IPS DF 6.9 (cell line): ENCODE measurements around the gene CARMIL3.

ENCODE experiments used
- DNase-seq: peaks from one replicate; pipeline ENCODE4 v3.0.0-alpha.2; 2013; ENCODE audit warnings: low read depth, low spot score
- H3K27ac ChIP-seq: one replicate; pipeline ENCODE4 v1.5.1; 2013; ENCODE audit warnings: low read length, control low read depth
- H3K27me3 ChIP-seq: 2 replicates; pipeline ENCODE4 v1.6.1; 2013; ENCODE audit warnings: mild to moderate bottlenecking, low read length; ENCODE audit not compliant: control insufficient read depth, insufficient read depth
- H3K36me3 ChIP-seq: 2 replicates; pipeline ENCODE4 v1.6.1; 2013; ENCODE audit warnings: low read length; ENCODE audit not compliant: control insufficient read depth, insufficient read depth
- H3K4me1 ChIP-seq: 2 replicates; pipeline ENCODE4 v1.6.1; 2013; ENCODE audit warnings: low read length; ENCODE audit not compliant: control insufficient read depth, insufficient read depth
- H3K4me3 ChIP-seq: 2 replicates; pipeline ENCODE4 v1.5.1; 2013; ENCODE audit warnings: mild to moderate bottlenecking, low read length
- H3K9me3 ChIP-seq: 2 replicates; pipeline ENCODE4 v1.6.1; 2013; ENCODE audit warnings: low read length, inconsistent platforms; ENCODE audit not compliant: control insufficient read depth, insufficient read depth
- WGBS: extraction: QIAGEN DNeasy Blood & Tissue Kit; methylation state at CpG from one replicate; pipeline ENCODE4 v1.1.7; 2013; ENCODE audit warnings: mixed read lengths, missing lambda C conversion rate; ENCODE audit not compliant: insufficient read length, insufficient coverage; 5-methylcytosine and 5-hydroxymethylcytosine counted together

The CARMIL3 gene

GRCh38 chr14:24064091-24064795 lies 12.4 kb downstream of the CARMIL3 start:
- peaks cover 2% of the 10 kb centered on the region; the same call in 1 of the 2 replicates for H3K36me3 ChIP-seq
- H3K27me3 ChIP-seq, result no peaks in the 10 kb centered on the region
- H3K27ac ChIP-seq, result no peak overlapping the region
- WGBS, result no CpG with 5 or more reads among the region's 7 CpGs
- H3K4me1 ChIP-seq, result no peaks in the 10 kb centered on the region
- H3K9me3 ChIP-seq, result no peaks in the 10 kb centered on the region
- DNase-seq, result no peak
- no peak overlapping the region for H3K4me3 ChIP-seq

- Histone ChIP-seq H3K27ac (no peak overlapping the region), H3K4me1 (no peaks in the 10 kb centered on the region), H3K9me3 (no peaks in the 10 kb centered on the region), H3K27me3 (no peaks in the 10 kb centered on the region), H3K36me3 (peaks cover 2% of the 10 kb centered on the region; the same call in 1 of the 2 replicates), H3K4me3 (no peak overlapping the region)
- no CpG with 5 or more reads among the region's 15 CpGs for WGBS
- DNase-seq, result no peak
Measured at GRCh38 chr14:24064856-24065255, 13.0 kb downstream of the CARMIL3 start.

- no CpG with 5 or more reads among the region's 8 CpGs for WGBS
- DNase-seq, result no peak
Measured at GRCh38 chr14:24065408-24065807, 13.6 kb downstream of the CARMIL3 start.

GRCh38 chr14:24066496-24067132 lies 14.8 kb downstream of the CARMIL3 start:
- WGBS, result no CpG with 5 or more reads among the region's 8 CpGs
- no peak for DNase-seq
- no peaks in the 10 kb centered on the region for H3K9me3 ChIP-seq
- no peak overlapping the region for H3K4me3 ChIP-seq
- peaks cover 2% of the 10 kb centered on the region; the same call in 1 of the 2 replicates for H3K36me3 ChIP-seq
- H3K27ac ChIP-seq, result no peak overlapping the region
- no peaks in the 10 kb centered on the region for H3K4me1 ChIP-seq
- no peaks in the 10 kb centered on the region for H3K27me3 ChIP-seq

More at GRCh38 chr14:24065408-24065807, 13.6 kb downstream of the CARMIL3 start:
- Histone ChIP-seq H3K4me3 (no peak overlapping the region), H3K27me3 (no peaks in the 10 kb centered on the region), H3K27ac (no peak overlapping the region), H3K4me1 (no peaks in the 10 kb centered on the region), H3K36me3 (peaks cover 2% of the 10 kb centered on the region; the same call in 1 of the 2 replicates), H3K9me3 (no peaks in the 10 kb centered on the region)

- Histone ChIP-seq H3K27me3 (no peaks in the 10 kb centered on the region), H3K36me3 (peaks cover 2% of the 10 kb centered on the region; the same call in 1 of the 2 replicates), H3K9me3 (no peaks in the 10 kb centered on the region), H3K4me3 (no peak overlapping the region), H3K4me1 (no peaks in the 10 kb centered on the region), H3K27ac (no peak overlapping the region)
- no CpG with 5 or more reads among the region's 12 CpGs for WGBS
- DNase-seq, result no peak
Measured at GRCh38 chr14:24067133-24068082, 15.6 kb downstream of the CARMIL3 start.

GRCh38 chr14:24068711-24069410 lies 17.1 kb downstream of the CARMIL3 start:
- Histone ChIP-seq H3K9me3 (no peaks in the 10 kb centered on the region), H3K4me1 (no peaks in the 10 kb centered on the region), H3K4me3 (no peak overlapping the region), H3K27me3 (no peaks in the 10 kb centered on the region), H3K36me3 (peaks cover 2% of the 10 kb centered on the region; the same call in 1 of the 2 replicates), H3K27ac (no peak overlapping the region)
- no CpG with 5 or more reads among the region's 10 CpGs for WGBS
- DNase-seq, result no peak

GRCh38 chr14:24069411-24069735 lies 17.6 kb downstream of the CARMIL3 start:
- Histone ChIP-seq H3K9me3 (no peaks in the 10 kb centered on the region), H3K27ac (no peak overlapping the region), H3K27me3 (no peaks in the 10 kb centered on the region), H3K36me3 (peaks cover 2% of the 10 kb centered on the region; the same call in 1 of the 2 replicates), H3K4me1 (no peaks in the 10 kb centered on the region), H3K4me3 (no peak overlapping the region)
- DNase-seq, result no peak
- no CpG with 5 or more reads among the region's 6 CpGs for WGBS

- no peak for DNase-seq
- Histone ChIP-seq H3K4me3 (no peak overlapping the region), H3K36me3 (peaks cover 2% of the 10 kb centered on the region; the same call in 1 of the 2 replicates), H3K9me3 (no peaks in the 10 kb centered on the region), H3K27ac (no peak overlapping the region), H3K27me3 (no peaks in the 10 kb centered on the region), H3K4me1 (no peaks in the 10 kb centered on the region)
- WGBS, result no CpG with 5 or more reads among the region's 10 CpGs
Measured at GRCh38 chr14:24070285-24071143, 18.7 kb downstream of the CARMIL3 start.

GRCh38 chr14:24071144-24071697 lies 19.4 kb downstream of the CARMIL3 start, which contains the start of gene CPNE6:
CPNE6 (plus strand) TSS chr14:24071562; CDS start chr14:24072937, 1,375 bp downstream.
- Histone ChIP-seq H3K4me1 (no peaks in the 10 kb centered on the region), H3K36me3 (peaks cover 2% of the 10 kb centered on the region; the same call in 1 of the 2 replicates), H3K27ac (no peak within 1 kb of the TSS), H3K9me3 (no peaks in the 10 kb centered on the region), H3K4me3 (no peak within 1 kb of the TSS), H3K27me3 (no peaks in the 10 kb centered on the region)
- WGBS, result no CpG with 5 or more reads among the region's 19 CpGs
- no peak for DNase-seq
